Esophagus (tissue), 2 donors: ENCODE measurements around the gene WDR91. TPM values are rescaled to one million over a fixed set of nuclear protein-coding genes. Genes with fewer than 3 reads are reported as not detected.

Experiments used
- H3K27ac ChIP-seq, 2 donors: one replicate each; pipeline ENCODE4 v1.5.1; 2013; ENCODE audit warnings: low read depth in 2 of 2, mild to moderate bottlenecking in 2 of 2, inconsistent platforms in 1 of 2, low read length in 1 of 2, moderate library complexity in 1 of 2
- H3K27me3 ChIP-seq, 2 donors: one replicate each; pipeline ENCODE4 v1.6.1; 2013; ENCODE audit warnings: low read length in 2 of 2, control low read depth in 1 of 2, mild to moderate bottlenecking in 1 of 2; ENCODE audit not compliant: insufficient read depth in 2 of 2, control insufficient read depth in 1 of 2
- H3K36me3 ChIP-seq, 2 donors: one replicate each; pipeline ENCODE4 v1.6.1; 2013; ENCODE audit warnings: low read length in 1 of 2; ENCODE audit not compliant: control insufficient read depth in 2 of 2, insufficient read depth in 2 of 2
- H3K4me1 ChIP-seq, 2 donors: one replicate each; pipeline ENCODE4 v1.6.1; 2013; ENCODE audit warnings: low read length in 1 of 2; ENCODE audit not compliant: control insufficient read depth in 2 of 2, insufficient read depth in 2 of 2
- H3K4me3 ChIP-seq, 2 donors: one replicate each; pipeline ENCODE4 v1.5.1; 2013; ENCODE audit warnings: low read length in 2 of 2, mild to moderate bottlenecking in 2 of 2, low read depth in 1 of 2, moderate library complexity in 1 of 2
- H3K9me3 ChIP-seq, 2 donors: one replicate each; pipeline ENCODE4 v1.6.1; 2013; ENCODE audit warnings: mild to moderate bottlenecking in 2 of 2, low read depth in 1 of 2, low read length in 1 of 2, moderate library complexity in 1 of 2; ENCODE audit not compliant: control insufficient read depth in 2 of 2, insufficient read depth in 1 of 2
- WGBS, 2 donors: extraction: QIAGEN DNeasy Blood & Tissue Kit; methylation state at CpG; one replicate each; pipeline ENCODE4 v1.1.7; 2013; 5-methylcytosine and 5-hydroxymethylcytosine counted together
- polyA plus RNA-seq, 2 donors: library from polyadenylated mRNA; stranded (reverse); fragments of 200-250 nt; gene quantifications; one replicate each; pipeline ENCODE4 v1.2.3, GENCODE V29; 2013
- donor health status: healthy with polysubstance abuse.
- donor health status: Bipolar disorder and iron deficiency.

WDR91 gene
- polyA plus RNA-seq, 2 donors = 19.9 to 21.9 TPM

GRCh38 chr7:135204341-135204749, 7.0 kb downstream of the WDR91 start:
- peaks cover 7 to 26% of the 10 kb centered on the region in 2 donors for H3K36me3 ChIP-seq
- peaks cover 8 to 24% of the 10 kb centered on the region in 2 donors for H3K4me1 ChIP-seq
- WGBS, 2 donors = 62 to 63% methylated on average over 6 of the region's 6 CpGs
- no peak overlapping the region for H3K4me3 ChIP-seq
- H3K27ac ChIP-seq = no peak overlapping the region
- H3K9me3 ChIP-seq = no peaks in the 10 kb centered on the region
- H3K27me3 ChIP-seq = no peaks in the 10 kb centered on the region

GRCh38 chr7:135201350-135201749, 10.0 kb downstream of the WDR91 start:
- WGBS, 2 donors = 67% methylated on average over 2 of the region's 2 CpGs
- Histone ChIP-seq H3K27me3 (no peaks in the 10 kb centered on the region), H3K27ac (no peak overlapping the region), H3K4me1 (peaks cover 3 to 5% of the 10 kb centered on the region in 2 donors), H3K9me3 (no peaks in the 10 kb centered on the region), H3K36me3 (peaks cover 9 to 44% of the 10 kb centered on the region in 2 donors), H3K4me3 (no peak overlapping the region)

DNA sequence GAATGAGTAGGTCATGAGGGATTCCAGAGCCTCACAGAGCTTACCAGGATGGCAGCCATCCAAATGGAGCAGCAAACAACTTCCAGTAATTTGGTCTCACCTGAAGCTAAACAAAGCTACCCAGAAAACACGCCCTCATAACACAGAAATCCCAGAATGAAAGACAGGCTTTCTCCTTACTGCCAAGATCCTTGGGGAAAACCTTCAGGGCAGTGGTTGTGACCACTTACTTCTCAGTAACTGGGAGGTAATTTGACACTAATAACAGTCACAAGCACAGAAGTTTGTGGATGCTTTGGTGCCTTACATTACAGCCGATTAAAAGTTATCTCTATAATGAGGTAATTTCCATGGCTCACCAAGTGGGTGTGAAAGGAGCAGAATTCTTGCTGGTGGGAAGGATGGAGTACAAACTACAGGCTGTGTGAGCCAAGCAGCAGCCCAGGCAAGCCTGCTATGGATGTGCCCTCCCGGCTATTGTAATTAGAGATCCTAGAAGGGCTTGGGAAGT, 10.4 kb downstream of the WDR91 start:
- Histone ChIP-seq H3K36me3 (peaks cover 13 to 48% of the 10 kb centered on the region in 2 donors), H3K4me1 (peaks cover 5 to 6% of the 10 kb centered on the region in 2 donors), H3K4me3 (no peak overlapping the region), H3K27ac (no peak overlapping the region), H3K27me3 (no peaks in the 10 kb centered on the region), H3K9me3 (no peaks in the 10 kb centered on the region)
- 53 to 59% methylated on average over 3 of the region's 3 CpGs for WGBS, 2 donors

GRCh38 chr7:135199439-135199838, 11.9 kb downstream of the WDR91 start:
- 90 to 96% methylated on average over 4 of the region's 4 CpGs for whole genome bisulfite sequencing, 2 donors
- Histone ChIP-seq H3K4me3 (no peak overlapping the region), H3K36me3 (peaks cover 17 to 44% of the 10 kb centered on the region in 2 donors), H3K4me1 (peaks cover 9 to 11% of the 10 kb centered on the region in 2 donors), H3K9me3 (no peaks in the 10 kb centered on the region), H3K27me3 (no peaks in the 10 kb centered on the region), H3K27ac (no peak overlapping the region)

- H3K27ac ChIP-seq = no peak overlapping the region
- H3K36me3 ChIP-seq = peaks cover 15 to 48% of the 10 kb centered on the region in 2 donors
- H3K27me3 ChIP-seq = no peaks in the 10 kb centered on the region
- 92 to 93% methylated on average over 11 to 15 of the region's 15 CpGs for WGBS, 2 donors
- no peak overlapping the region for H3K4me3 ChIP-seq
- no peaks in the 10 kb centered on the region for H3K9me3 ChIP-seq
- H3K4me1 ChIP-seq = peaks cover 10% of the 10 kb centered on the region in 2 donors
Observed at GRCh38 chr7:135197906-135198655, 13.2 kb downstream of the WDR91 start.

DNA sequence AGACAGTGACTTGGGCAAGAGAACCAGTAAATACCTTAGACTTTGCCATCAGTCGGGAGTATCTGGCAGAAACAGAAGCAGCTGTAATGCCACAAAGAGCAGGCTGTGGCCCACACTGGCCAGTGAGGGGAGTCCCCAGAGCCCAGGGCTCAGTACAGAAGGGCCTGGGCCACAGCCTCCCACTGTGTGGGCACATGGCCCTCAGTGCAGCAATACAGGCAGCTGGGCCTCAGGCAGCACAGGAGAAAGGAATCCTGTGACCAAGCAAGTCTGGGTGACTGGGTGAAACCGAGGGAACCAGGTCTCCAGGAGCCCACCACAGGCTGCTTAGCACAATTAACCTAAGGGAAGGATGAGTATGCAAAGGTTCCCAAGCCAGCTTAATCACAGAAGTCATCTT, 14.0 kb downstream of the WDR91 start:
- Histone ChIP-seq H3K9me3 (no peaks in the 10 kb centered on the region), H3K27ac (no peak overlapping the region), H3K4me3 (no peak overlapping the region), H3K27me3 (no peaks in the 10 kb centered on the region), H3K4me1 (peaks cover 9 to 10% of the 10 kb centered on the region in 2 donors), H3K36me3 (peaks cover 14 to 50% of the 10 kb centered on the region in 2 donors)
- 90 to 93% methylated on average over 2 of the region's 2 CpGs for WGBS, 2 donors

GRCh38 chr7:135195968-135196629, 15.2 kb downstream of the WDR91 start:
- Histone ChIP-seq H3K4me1 (peaks cover 9 to 10% of the 10 kb centered on the region in 2 donors), H3K4me3 (no peak overlapping the region), H3K36me3 (peaks cover 14 to 52% of the 10 kb centered on the region in 2 donors), H3K9me3 (no peaks in the 10 kb centered on the region), H3K27ac (no peak overlapping the region), H3K27me3 (no peaks in the 10 kb centered on the region)
- 74 to 79% methylated on average over 14 of the region's 14 CpGs for WGBS, 2 donors

GRCh38 chr7:135195156-135195555, 16.2 kb downstream of the WDR91 start:
- no peak overlapping the region for H3K4me3 ChIP-seq
- H3K27ac ChIP-seq = no peak overlapping the region
- peaks cover 14 to 52% of the 10 kb centered on the region in 2 donors for H3K36me3 ChIP-seq
- H3K27me3 ChIP-seq = no peaks in the 10 kb centered on the region
- WGBS, 2 donors = 84 to 88% methylated on average over 4 of the region's 4 CpGs
- H3K9me3 ChIP-seq = no peaks in the 10 kb centered on the region
- peaks cover 9 to 11% of the 10 kb centered on the region in 2 donors for H3K4me1 ChIP-seq

GRCh38 chr7:135194494-135195095, 16.7 kb downstream of the WDR91 start:
- Histone ChIP-seq H3K27me3 (no peaks in the 10 kb centered on the region), H3K27ac (no peak overlapping the region), H3K4me3 (no peak overlapping the region), H3K4me1 (peaks cover 9 to 13% of the 10 kb centered on the region in 2 donors), H3K36me3 (peaks cover 11 to 49% of the 10 kb centered on the region in 2 donors), H3K9me3 (no peaks in the 10 kb centered on the region)
- 74 to 78% methylated on average over 12 of the region's 12 CpGs for WGBS, 2 donors
